GM21723 (cell line): ENCODE measurements around the gene UFM1.
"Not testable (repeated sequence)": the region's sequence is repeated elsewhere in the genome, so short reads cannot be mapped to it uniquely, and the experiment has no call there.

Source experiments
- ATAC-seq: cut with Tn5 transposase; IDR thresholded peaks from one replicate; pipeline ENCODE4 v1.9.1; 2021; ENCODE audit warnings: mild to moderate bottlenecking, moderate library complexity; ENCODE audit not compliant: unreplicated experiment

UFM1 gene

GRCh38 chr13:38349390-38350113 is at the start of gene UFM1:
UFM1 (plus strand) TSS chr13:38349851; CDS start chr13:38349920, 69 bp downstream.
- ATAC-seq, result peak; percentile 95

DNA sequence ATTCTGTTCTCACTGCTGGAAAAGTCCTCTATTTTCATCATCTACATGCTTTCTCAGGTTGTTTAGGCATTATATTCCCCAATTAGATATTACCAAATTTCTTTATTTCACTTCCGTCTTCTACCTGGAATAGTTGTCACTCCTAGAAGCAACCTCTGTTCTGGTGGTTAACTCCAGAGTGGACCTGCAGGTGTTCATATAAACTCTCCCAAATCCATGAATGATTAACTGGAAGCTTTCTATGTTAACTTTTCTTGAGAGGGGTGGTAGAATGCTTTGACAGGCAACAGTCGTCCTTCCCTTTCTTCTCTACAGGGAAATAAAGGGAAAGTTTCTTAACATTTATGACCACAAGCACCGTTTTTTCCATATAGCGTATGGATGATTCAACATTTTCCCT is 48.4 kb upstream of the UFM1 start:
- no peak for ATAC-seq

DNA sequence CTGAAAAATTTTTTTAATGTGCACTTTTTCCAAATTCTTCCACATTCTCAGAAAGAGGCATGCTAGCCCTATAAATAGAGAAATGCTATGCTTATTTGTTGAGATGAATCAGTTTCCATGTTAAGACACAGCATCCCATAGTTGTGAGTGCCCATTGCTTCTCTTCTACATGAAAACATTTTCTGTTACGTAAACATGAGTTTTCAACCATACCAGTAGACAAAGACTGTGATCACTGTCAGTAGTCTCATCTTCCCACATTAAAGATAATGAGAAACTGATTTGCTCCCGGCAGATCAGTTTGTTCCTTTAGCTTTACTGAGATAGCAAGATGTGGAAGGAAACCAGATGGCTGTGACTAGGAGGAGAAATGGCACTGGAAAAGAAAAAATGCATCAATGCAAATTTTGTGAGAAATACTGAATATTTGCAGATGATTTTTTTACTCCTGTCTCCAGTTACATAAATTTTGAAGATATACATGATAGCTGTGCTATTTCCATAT is 45.8 kb upstream of the UFM1 start:
- no peak for ATAC-seq

DNA sequence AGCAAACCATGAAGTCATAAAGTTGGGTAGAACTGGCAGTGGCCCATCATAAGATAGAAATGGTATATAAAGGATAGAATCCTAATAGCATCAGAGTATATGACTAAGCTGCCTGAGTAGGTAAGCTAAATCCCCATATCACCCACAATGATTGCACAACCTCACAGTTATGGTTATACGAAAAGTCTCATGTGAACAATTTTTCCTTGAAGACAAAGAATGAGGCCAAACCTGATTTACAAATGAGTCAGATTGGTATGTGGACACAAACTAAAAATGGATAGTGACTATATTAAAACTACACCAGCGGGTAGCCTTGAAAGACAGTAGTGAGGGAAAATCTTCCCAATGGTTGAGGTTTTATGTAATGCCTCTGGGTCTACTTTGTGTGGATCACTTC is 40.9 kb upstream of the UFM1 start:
- ATAC-seq, result no peak

- no peak for ATAC-seq
Measured at GRCh38 chr13:38309397-38309796, 40.3 kb upstream of the UFM1 start.

DNA sequence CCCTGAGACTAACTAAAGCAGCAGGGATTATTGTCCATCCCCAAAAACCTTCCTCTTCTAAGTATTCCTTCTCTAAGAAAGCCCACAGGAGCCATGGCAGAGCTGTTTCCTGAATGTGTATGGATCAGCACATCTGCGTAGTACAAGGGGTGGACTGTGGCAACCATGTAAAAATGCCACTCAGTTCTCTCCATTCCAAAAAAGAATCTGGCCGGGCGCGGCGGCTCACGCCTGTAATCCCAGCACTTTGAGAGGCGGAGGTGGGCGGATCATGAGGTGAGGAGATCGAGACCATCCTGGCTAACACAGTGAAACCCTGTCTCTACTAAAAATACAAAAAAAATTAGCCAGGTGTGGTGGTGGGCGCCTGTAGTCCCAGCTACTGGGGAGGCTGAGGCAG is 38.5 kb upstream of the UFM1 start:
- ATAC-seq, result not testable (repeated sequence)

DNA sequence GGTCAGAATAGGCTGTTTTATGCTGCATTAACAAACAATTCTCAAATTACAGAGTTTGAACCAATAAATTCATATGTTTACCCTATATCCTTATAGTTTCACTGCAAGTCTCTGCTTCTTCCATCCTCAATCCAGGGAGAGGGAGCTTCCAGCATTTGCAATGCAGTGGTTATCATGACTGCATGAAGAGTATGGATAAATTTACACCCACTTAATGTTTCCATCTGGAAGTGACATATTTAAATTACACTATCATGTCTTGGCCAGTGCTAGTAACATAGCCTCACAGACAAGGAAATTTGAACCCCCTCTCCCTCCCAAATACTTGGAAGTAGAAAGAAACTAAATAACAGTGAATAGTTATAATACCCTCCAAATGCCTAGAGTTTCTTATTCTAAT is 33.5 kb upstream of the UFM1 start:
- no peak for ATAC-seq

DNA sequence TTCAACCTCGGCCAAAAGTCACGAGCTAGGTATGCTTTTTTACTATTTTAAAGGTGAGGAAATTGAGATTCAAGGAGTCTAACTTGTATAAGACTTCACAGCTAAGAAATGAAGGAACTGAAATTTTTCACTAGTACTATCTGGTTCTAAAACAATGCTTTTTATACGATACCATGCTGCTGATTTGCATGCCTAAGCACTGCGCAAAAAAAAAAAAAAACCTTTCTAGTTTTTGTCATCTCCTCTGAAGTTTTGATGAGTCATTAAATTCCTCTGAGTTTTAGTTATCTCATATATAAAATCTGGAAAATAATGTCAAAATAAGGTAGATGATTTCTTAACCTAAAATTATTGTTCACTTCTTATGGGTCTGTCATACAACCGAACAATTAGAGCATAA is 28.0 kb upstream of the UFM1 start:
- no peak for ATAC-seq

DNA sequence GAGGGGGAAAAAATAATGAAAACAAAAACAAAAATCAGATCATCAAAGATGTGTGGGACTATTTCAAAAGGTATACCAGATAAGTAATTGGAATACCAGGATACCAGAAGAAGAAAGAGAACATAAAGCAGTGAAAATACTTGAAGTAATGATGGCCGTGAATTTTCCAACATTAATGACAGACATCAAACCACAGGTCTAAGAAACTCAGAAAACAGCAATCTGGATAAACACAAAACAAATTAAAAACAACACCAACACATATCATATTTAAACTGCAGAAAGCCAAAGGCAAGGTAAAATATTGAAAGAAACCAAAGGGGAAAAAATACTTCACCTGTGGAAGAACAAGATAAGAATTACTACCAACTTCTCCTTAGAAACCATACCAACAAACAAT is 24.2 kb upstream of the UFM1 start:
- no peak for ATAC-seq

- ATAC-seq, result no peak
Measured at GRCh38 chr13:38328699-38329098, 21.0 kb upstream of the UFM1 start.

DNA sequence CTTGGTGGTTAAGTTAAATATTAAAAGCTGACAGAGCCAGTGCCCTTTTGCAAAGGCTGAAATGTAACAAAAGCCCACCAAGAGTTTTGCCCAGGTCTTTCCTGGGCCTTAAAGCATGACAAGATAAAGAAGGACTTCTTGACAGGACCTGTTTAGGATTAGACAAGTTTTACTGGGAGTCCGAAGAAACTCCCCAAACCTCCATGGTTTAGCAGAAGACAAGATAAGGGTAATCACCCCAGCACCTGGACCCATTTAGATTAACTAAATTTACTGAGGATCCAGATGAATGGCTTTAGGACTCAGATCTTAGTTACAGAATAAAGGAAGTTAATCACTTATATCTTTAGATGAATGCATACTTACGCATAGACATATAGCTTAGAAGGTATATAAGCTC is 14.8 kb upstream of the UFM1 start:
- no peak for ATAC-seq

- ATAC-seq, result no peak
Measured at GRCh38 chr13:38338089-38338488, 11.6 kb upstream of the UFM1 start.

- ATAC-seq, result no peak
Measured at GRCh38 chr13:38340624-38341023, 9.0 kb upstream of the UFM1 start.

DNA sequence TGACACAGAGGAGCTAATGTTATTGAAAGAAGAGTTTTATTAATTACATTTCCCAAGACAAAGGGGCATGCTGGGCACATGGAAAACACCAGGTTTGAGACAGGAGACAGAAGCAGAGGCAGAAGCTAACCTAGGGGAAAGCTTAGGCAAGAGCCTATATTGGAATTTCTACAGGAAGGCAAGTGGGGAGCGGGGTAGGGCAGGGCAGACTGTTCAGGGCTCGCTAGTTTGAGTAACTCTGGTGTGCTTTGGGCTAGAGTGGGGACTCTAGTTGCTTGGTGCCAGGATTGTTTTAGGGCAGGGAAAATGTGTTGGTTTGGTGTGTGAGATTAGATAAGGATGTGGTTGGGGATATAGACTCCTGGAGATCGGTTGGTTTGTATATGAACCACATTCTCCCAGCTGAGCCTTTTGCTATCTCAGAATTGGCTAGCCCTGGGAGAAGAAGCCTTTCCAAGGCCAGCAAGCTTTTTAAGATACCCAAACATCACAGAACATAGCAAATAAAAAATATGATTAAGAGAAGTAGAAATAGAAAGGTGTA is 8.4 kb upstream of the UFM1 start:
- ATAC-seq, result no peak

DNA sequence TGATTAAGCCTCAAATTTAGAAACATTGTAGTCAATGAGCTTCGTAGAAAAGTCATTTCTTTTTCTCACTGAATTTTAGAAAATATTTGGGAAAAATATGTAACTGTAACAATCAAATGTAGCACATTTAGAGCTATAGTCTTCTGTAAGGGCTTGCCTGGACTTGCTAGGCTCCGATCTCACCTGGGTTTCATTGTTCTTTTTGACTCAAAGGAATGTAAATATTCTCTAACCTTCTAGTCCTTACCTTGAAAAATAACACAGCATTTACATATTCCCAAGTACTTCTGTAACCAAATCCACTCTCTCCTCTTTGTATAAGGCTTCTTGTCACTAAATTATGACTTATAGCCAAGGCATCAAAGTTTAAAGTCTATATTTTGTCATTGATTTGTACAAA is 2.9 kb upstream of the UFM1 start:
- no peak for ATAC-seq

GRCh38 chr13:38348861-38349389 is 726 bp upstream of the UFM1 start:
- peak; percentile 19 for ATAC-seq

DNA sequence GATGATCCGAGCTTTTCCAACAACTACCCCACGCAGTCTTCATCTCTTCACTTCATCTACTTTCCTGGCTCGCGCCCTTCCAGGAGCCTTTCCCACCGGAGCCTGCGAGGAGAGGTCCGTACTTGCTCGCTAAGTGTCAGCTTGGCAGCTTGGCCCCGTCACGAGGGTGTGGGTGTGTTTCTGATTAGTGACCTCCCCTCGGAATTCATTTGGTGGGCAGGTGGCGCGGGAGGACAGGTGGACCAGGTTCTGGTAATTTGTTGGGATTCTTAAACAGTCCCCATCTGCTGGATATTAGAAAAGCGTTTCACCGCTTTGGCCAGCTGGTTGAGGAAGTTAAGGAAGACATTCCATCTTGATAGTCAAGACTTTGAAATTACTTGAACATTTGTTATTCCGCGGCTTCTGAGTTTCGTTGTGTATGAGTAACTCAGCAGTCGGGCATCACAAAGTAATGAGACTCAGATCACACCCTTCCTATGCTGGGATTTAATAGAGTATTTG is 515 bp downstream of the UFM1 start:
- ATAC-seq, result peak; percentile 44

GRCh38 chr13:38355595-38356119 is 6.0 kb downstream of the UFM1 start:
- no peak for ATAC-seq

DNA sequence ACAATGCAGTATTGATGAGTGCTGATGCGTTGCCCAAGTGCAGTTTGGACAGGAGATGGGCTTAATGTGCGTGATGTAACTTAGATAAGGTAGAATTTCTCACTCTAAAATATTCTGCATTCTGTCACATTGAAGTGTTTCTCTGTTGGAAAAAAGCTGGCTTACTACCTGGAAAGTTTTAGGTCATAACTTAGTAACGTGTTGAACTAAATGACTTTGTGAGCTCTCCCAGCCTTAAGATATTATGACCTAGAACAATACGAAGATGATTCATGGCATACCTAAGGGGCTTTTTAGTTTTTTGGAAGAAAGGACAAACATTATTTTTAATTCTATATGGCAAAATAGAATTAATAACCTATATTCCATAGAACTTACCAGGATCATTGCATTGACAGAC is 9.0 kb downstream of the UFM1 start:
- ATAC-seq, result no peak

DNA sequence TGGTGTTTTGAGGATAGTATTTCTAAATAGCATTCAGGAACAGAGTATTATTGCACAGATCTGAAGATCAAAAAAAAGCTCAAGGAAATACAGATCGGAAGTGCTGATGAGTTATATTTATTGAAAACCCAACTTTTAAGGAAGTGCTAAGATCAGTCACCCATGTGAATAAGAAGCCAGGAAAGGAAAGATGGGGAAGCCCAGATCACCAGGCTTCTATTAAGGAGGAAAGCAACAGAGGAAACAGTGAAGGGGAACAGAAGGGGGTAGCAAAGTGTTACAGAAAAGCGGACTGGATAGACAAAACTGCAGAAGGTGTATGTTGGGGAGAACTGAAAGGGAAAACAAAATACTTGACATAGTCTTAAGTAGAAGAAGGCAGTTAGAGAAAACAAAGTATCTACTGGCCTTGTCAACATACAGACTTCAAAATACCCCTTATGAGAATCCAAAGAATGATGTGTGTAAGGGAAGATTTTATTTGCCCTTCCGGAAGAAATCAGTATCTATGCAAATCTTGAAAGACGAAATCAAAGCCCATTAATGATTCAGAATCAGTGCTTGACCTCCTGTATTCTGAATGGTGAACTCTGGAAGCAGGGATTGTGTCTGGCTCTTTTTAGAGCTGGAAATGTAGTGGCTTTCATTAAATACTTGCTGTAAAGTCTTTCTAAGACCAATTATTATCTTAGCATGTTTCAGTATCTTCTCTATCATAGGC is 12.1 kb downstream of the UFM1 start:
- ATAC-seq, result no peak

DNA sequence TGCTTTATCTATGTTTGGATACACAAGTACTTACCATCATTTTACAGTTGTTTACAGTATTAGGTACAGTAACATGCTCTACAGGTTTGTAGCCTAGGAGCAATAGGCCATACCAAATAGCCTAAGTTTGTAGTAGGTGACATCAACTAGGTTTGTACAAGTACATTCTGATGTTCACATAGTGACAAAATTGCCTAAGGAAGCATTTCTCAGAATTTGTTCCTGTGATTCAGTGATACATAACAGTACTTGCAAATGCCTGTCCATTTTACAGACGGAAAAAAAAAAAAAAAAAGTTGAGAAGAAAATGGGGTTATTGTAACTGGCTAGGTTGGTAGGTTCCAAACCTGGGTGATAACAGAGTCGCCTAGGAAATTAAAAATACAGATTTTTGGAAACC is 13.6 kb downstream of the UFM1 start:
- ATAC-seq, result no peak
